Hematopoietic multipotent progenitor cell treated with erythropoietin and hydrocortisone succinate and interleukin-3 and kit ligand, for 15 days (in vitro differentiated cells): Measurements from ENCODE around the gene CRADD.
"Not testable (repeated sequence)": the region's sequence is repeated elsewhere in the genome, so short reads cannot be mapped to it uniquely, and the experiment has no call there.

Experiments
- DNase-seq: peaks from one replicate; pipeline ENCODE4 v3.0.0-alpha.2; 2015; ENCODE audit warnings: low spot score

Gene CRADD

DNA sequence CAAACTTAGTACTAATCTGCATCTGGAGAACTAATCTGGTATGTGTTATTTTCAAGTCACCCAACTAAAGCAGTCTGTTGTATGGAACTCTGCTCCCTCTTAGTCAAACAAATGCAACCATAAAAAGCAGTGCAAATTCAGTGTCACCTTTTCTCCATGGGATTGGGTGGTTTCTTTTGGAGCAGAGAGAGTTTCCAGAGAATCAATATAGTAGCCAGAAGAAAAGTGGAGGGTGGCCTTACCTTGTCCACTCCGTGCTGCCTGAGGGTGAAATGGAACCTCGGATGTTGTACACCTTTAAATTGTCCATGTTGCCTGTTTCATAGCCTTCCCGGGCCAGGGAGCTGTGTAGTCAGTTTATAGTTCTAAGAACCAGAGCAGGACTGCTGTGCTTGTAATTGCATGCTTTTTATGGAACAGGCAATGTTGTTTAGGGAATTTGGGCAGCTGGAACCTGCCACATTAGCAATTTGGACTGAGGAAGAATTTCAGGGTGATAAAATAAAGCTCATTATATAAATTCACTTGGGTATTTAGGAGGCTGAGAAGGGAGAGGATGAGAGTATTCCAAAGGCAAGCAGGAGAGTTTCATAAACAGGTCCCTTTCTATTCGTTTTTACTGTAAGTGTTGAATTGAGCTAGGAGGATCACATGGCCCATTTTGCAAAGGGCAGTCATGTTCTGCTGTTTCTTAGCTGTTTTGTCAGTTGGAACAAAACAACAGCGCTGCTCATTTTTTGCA is 60.5 kb downstream of the CRADD start:
- no peak for DNase-seq

DNA sequence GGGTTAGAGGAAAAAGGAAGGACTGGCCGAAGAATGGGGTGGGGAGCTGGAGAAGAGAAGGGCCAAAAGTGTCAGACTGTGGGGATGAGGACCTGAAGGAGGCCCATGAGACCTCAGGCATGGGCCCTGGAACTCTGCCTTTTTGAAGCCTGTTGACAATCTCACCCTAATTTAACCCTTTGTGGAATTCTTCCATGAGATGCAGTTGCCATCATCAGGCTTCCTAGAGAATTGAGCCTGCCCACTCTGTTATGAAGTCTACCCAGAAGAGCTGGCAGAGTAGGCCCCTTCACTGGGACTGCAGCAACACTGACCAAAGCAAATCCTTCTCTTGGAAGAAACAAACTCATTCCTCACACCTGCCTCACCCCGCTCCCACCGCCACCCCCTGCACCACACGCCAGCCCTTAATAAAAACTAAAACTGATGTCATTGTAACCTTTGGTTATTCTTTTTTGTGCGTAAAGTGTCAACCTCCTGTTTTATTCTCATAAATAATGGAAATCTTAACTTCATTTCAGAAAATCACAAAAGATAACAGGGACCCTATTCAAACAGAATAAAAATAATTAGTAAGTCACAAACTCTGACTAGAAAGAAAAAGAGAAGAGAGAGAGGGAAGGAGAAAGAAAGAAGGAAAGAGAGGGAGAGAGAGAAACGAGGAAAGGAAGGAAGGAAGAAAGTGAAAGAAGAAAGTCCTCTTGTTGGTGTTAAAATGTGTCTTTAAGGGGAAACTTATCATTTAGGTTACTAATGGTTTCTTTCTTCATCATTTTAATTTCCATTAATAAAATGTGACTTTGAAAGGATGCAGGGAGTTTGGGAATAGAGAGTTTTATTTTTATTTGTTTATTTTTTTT is 61.3 kb downstream of the CRADD start:
- DNase-seq: no peak

DNA sequence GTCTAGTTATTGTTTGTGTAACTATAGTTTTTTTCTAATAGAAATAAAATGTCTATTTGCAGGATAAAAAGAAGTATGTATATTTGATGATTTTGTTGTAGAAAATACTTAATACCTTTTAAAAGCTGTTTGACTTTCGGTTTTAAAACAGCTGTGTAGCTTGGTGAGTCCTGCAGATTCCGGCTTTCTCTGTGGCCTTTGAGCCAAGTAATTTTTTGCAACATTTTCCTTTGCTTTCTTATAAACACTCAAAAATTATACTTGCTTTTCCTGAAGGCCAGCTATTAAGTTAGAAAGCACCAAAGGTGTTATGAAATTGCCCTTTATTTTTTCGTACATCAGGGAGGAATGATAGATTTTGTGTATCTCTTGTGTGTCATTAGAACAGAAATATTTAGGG is 63.6 kb downstream of the CRADD start:
- peak; percentile 57 for DNase-seq

DNA sequence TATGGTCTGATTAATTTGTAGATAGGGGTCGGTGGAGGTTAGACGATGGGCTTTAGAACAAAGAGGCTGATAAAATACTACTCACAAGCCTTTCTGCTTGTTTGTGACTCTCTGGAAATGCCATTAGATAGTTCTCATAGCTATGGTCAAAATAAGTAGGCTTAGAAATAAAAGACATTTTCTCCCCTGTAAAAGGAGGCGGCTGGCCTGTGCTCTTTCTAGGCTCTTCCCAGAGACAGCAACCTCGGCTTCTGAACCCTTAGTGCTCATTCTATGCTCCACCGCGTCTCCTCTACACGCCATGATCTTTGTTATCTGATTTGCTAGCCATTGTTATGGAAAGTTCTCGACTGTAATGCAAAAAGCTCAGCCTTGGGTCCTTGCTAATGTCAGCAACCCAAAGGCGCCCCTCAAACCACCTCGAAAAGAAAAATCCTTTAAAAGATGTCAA is 64.5 kb downstream of the CRADD start:
- no peak for DNase-seq

DNA sequence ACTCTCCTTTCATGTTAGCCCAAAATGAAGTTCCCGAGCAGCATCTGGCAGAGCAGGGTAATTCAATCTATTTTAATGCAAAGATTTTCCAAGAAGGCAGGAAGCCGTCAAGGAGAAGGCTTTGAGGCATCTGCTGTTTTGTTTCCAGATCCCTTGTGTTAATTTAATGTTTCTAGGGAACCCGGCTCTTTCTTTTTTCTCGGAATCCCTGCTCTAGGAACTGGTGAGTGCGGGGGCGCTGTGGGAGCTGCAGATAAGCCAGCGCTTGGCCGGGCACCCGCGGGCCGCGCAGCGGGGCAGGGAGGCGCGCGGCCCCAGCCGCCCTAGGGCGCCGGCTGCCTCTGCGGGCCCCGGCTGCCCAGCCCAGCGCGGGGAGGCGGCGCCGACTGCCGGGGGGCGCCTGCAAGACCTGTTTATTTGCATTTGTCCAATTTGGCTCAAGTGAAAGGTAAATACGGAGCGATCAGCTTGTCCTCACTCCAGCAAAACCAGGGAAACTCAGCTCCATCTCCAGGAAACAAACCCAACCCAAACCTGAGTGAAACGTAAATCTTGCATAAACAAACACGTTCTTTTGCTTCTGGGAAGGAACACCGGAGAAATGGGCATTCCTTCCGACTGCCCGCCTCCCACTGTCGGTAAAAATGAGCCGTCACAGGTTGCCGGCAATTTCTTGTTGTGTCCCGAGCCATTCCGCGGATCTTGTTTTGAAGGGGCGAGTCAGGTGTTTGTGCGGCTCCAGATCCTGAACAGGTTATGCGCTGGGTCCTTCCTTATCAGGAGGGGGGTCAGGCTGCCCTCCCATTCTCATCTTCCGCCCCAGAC is 65.1 kb downstream of the CRADD start:
- DNase-seq: peak; percentile 93

DNA sequence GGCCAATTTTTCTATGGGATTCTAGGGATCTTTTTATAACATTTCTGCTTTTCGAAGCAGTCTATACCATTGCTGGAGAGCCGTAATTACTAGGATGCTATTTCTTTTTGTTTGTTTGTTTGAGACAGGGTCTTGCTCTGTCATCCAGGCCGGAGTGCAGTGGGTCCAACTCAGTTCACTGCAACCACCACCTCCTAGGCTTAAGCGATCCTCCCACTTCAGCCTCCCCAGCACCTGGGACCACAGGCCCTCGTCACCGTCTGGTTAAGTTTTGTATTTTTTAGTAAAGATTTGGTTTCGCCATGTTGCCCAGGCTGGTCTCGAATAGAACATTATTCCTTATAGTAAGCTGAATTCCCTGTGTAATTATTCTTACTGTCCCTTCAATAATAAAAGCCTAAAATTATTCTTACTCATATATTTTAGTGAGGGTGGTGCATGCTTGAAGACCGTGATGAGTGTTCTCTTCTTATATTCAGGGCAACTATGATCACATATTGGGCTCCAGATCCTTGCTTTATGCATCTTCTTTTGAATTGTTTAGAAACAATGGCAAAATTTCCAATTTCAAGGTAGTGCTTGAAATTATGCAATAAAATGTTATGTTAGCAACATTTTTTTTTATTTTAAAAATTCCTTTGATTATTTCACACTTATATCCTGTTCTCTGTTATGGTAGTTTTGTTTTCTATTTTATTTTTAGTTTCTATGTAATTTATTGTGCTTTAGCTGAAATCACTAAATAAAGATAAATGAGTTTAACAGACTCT is 66.2 kb downstream of the CRADD start:
- no peak for DNase-seq

- no peak for DNase-seq
These were observed 67.0 kb downstream of the CRADD start for GRCh38 chr12:93743999-93744689.

GRCh38 chr12:93745286-93745685 is 68.1 kb downstream of the CRADD start:
- DNase-seq: no peak

GRCh38 chr12:93746572-93747168 is 69.5 kb downstream of the CRADD start:
- DNase-seq: no peak

GRCh38 chr12:93748672-93749383 is 71.7 kb downstream of the CRADD start:
- DNase-seq: no peak

- no peak for DNase-seq
These were observed 72.3 kb downstream of the CRADD start for GRCh38 chr12:93749515-93749914.

- DNase-seq: no peak
These were observed 72.9 kb downstream of the CRADD start for GRCh38 chr12:93750056-93750455.

DNA sequence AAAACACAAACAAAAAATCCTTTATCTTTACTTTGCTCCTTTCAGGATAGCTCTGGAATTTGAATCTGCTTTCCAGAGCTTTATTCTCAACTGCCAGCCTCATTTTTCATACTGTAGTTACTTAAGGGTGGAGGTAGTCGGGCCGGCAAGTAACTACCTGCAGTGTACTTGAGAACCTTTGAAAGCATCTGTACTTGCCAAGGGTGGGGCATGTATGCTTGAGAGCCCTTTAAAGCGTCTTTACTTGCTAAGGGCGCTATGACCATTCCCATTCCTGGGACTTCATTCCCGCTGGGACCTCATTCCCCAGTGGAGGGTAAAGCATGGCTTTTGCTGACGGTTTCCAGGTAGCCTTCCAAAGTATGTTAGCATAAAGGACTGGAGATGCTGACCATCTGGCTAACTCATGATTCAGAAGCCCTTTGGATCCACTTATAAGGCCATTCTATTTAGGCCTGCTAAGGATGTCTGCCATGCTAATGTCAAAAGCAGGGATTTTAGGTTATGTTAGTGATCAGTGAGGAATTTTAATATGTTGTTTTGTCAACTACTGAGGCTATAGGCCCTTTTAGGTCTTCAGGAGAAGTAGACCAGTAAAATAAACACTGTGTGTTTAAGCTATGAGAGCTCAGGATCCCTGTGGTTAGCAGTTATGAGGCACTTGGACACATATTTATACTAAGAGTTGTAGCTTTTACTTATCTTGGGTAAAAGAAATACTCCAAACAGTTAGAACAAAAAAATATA is 74.9 kb downstream of the CRADD start:
- DNase-seq: no peak

- no peak for DNase-seq
These were observed 76.1 kb downstream of the CRADD start for GRCh38 chr12:93753285-93753684.

- DNase-seq: no peak
These were observed 76.8 kb downstream of the CRADD start for GRCh38 chr12:93753838-93754429.

GRCh38 chr12:93754859-93755258 is 77.7 kb downstream of the CRADD start:
- not testable (repeated sequence) for DNase-seq

DNA sequence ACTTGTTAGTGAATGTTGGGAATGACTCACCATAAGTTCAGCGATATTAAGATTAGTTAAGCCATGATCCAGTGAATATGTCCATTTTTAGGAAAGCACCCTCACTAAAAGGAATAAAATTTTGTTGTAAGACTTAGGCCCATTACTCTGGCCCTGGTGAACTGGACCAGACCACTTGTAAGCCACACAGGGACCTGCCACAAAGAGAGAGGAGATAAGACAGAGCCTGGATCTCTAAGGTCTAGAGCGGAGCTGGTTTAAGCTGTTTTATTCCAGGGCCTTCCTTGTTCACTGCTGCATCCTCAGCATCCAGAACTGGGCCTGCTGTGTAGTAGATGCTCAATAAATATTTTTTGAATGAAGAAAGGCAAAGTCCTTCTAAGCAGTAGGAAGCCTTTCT is 79.1 kb downstream of the CRADD start:
- DNase-seq: no peak

- DNase-seq: peak; percentile 29
These were observed 80.9 kb downstream of the CRADD start for GRCh38 chr12:93757792-93758694.
